Measurements from ENCODE around the gene CHRND. TPM values are rescaled to one million over a fixed set of nuclear protein-coding genes. Genes with fewer than 3 reads are reported as not detected.

CHRND gene
- total RNA-seq, 1 donor from 2014 or later = not detected

DNA sequence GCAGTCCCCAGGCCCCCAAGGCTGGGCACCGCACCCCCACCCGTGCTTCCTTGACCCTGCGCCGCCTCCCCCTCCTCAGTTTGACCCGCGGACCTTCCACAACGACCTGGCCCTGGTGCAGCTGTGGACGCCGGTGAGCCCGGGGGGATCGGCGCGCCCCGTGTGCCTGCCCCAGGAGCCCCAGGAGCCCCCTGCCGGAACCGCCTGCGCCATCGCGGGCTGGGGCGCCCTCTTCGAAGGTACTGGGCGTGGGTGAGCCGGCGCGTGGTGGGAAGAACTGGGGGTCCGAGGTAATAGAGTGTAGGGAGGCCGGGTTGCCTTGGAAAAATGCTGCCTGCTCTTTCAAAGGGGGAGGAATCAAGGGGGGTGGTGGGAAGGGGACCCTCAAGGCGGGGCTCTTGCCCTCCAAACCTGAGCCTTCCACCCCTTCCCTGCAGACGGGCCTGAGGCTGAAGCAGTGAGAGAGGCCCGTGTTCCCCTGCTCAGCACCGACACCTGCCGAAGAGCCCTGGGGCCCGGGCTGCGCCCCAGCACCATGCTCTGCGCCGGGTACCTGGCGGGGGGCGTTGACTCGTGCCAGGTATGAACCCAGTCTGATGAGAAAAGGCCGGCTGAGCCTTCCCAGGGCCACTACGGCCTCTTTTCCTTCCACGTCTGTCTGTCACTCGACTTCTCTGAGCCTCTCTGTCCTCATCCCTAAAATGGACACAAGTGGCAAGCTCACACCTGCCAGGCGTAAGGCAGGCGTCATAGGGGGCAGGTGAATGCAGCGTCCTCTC, 3.1 kb upstream of the CHRND start:
- peak overlapping the region; percentile 19 for H3K4me3 ChIP-seq (ENCODE audit: low read depth, low read length)
- TF ChIP-seq, protein P1, sequence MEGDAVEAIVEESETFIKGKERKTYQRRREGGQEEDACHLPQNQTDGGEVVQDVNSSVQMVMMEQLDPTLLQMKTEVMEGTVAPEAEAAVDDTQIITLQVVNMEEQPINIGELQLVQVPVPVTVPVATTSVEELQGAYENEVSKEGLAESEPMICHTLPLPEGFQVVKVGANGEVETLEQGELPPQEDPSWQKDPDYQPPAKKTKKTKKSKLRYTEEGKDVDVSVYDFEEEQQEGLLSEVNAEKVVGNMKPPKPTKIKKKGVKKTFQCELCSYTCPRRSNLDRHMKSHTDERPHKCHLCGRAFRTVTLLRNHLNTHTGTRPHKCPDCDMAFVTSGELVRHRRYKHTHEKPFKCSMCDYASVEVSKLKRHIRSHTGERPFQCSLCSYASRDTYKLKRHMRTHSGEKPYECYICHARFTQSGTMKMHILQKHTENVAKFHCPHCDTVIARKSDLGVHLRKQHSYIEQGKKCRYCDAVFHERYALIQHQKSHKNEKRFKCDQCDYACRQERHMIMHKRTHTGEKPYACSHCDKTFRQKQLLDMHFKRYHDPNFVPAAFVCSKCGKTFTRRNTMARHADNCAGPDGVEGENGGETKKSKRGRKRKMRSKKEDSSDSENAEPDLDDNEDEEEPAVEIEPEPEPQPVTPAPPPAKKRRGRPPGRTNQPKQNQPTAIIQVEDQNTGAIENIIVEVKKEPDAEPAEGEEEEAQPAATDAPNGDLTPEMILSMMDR (conservative IDR thresholded peaks at IDR 0.05; ENCODE audit: low read depth, low read length) = no peak
- DNase-seq (ENCODE audit: low read depth) = no peak

DNA sequence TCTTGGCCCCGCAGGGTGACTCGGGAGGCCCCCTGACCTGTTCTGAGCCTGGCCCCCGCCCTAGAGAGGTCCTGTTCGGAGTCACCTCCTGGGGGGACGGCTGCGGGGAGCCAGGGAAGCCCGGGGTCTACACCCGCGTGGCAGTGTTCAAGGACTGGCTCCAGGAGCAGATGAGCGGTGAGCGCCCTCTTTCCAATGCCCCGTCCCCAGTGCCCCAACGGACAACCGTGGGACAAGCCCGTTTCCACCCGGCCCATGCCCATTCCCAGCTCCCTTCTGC, 2.6 kb upstream of the CHRND start:
- no peak for DNase-seq (ENCODE audit: low read depth)
- H3K4me3 ChIP-seq (ENCODE audit: low read depth, low read length) = peak overlapping the region; percentile 30
- TF ChIP-seq, protein P1 (conservative IDR thresholded peaks at IDR 0.05; ENCODE audit: low read depth, low read length) = no peak

DNA sequence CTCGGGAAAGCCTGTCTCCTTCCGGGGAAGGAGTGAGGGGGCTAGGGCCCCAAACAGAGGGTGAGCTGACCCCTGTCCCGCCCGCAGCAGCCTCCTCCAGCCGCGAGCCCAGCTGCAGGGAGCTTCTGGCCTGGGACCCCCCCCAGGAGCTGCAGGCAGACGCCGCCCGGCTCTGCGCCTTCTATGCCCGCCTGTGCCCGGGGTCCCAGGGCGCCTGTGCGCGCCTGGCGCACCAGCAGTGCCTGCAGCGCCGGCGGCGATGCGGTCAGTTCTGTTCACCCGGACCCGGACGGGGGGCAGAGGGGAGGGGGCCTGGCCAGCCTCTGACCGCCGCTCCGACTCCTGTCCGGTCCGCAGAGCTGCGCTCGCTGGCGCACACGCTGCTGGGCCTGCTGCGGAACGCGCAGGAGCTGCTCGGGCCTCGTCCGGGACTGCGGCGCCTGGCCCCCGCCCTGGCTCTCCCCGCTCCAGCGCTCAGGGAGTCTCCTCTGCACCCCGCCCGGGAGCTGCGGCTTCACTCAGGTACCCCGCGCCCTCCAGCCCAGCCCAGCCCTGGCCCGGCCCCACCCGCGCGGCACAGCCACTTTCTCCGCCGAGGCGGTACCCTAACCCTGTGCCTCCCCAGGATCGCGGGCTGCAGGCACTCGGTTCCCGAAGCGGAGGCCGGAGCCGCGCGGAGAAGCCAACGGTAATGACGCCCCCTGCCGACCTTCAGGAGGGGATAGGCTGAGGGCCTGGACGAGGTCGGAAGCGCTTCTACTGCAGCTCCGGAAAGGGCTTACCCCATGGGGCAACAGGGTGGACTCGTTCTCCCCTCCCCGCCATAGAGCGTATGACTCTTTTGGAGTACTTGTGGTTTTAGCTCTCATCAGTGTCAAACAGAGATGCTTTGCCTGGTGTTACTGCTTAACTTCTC, 2.0 kb upstream of the CHRND start:
- peak overlapping the region; percentile 30 for H3K4me3 ChIP-seq (ENCODE audit: low read depth, low read length)
- TF ChIP-seq, protein P1 (conservative IDR thresholded peaks at IDR 0.05; ENCODE audit: low read depth, low read length) = peak; percentile 36
- DNase-seq (ENCODE audit: low read depth) = no peak

DNA sequence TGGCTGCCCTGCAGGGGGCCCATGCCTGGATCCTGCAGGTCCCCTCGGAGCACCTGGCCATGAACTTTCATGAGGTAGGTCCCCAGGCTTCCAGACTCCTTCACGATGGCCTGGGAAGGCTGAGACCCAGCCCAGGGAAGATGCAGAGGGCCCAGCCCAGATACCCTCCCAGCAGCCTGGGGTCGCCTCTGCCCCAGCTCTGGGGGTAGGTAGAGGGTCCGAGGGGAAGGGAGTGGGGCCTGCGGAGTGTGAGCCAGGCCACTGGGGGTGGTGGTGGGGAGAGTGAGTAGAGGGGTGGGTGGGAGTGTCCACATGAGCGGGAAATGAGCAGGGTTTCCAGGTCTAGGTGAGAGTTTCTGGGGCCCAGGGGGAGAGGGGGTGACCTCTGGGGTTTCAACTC, 1.2 kb upstream of the CHRND start:
- TF ChIP-seq, protein P1 (conservative IDR thresholded peaks at IDR 0.05; ENCODE audit: low read depth, low read length) = no peak
- no peak overlapping the region for H3K4me3 ChIP-seq (ENCODE audit: low read depth, low read length)
- DNase-seq (ENCODE audit: low read depth) = no peak

DNA sequence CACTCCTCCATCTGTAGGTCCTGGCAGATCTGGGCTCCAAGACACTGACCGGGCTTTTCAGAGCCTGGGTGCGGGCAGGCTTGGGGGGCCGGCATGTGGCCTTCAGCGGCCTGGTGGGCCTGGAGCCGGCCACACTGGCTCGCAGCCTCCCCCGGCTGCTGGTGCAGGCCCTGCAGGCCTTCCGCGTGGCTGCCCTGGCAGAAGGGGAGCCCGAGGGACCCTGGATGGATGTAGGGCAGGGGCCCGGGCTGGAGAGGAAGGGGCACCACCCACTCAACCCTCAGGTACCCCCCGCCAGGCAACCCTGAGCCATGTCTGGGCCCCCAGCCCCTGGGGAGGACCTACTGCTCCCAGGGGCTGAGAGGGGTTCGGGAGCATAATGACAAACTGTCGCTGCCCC, 761 bp upstream of the CHRND start:
- H3K4me3 ChIP-seq (ENCODE audit: low read depth, low read length) = no peak overlapping the region
- no peak for DNase-seq (ENCODE audit: low read depth)
- TF ChIP-seq, protein P1 (conservative IDR thresholded peaks at IDR 0.05; ENCODE audit: low read depth, low read length) = no peak

DNA sequence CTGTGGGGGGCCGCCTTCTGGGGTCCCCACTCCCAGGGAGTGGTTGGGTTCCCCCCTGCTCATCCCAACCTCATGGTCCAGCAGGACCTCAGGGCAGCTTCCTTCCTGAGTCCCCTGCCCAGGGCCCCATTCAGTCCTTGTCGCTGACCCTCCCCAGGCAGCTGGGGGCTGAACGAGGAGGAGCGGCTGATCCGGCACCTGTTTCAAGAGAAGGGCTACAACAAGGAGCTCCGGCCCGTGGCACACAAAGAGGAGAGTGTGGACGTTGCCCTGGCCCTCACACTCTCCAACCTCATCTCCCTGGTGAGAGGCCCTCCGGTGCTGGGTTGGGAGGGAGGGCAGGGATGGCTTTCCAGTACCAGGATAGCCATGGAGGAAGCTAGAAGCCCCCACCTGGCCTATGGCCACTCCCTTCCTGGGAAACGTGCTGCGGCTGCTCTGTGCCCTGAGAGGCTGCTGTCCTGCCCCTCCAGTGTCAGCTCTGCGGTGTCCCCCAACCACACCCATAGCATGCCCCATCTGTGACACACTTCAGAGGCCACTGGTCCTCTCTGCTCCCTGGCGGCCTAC, 497 bp downstream of the CHRND start:
- TF ChIP-seq, protein P1 (conservative IDR thresholded peaks at IDR 0.05; ENCODE audit: low read depth, low read length) = no peak
- no peak for DNase-seq (ENCODE audit: low read depth)

More for the DNA sequence above, 497 bp downstream of the CHRND start:
- H3K4me3 ChIP-seq (ENCODE audit: low read depth, low read length) = no peak overlapping the region

Data from epithelial cell of proximal tubule (primary cell).